Progenitor cell of endocrine pancreas (in vitro differentiated cells): ENCODE measurements around the gene VEPH1. TPM values are rescaled to one million over a fixed set of nuclear protein-coding genes. Genes with fewer than 3 reads are reported as not detected.
A peak's percentile ranks its signal among the peaks of the same experiment; 100 is the strongest.

Source experiments
- DNase-seq: peaks from one replicate; pipeline ENCODE4 v3.0.0; 2021; ENCODE audit warnings: low spot score; ENCODE audit not compliant: unreplicated experiment
- H3K27ac Mint-ChIP-seq: 2 replicates; pipeline ENCODE4 v1.8.0; 2021; ENCODE audit warnings: mild to moderate bottlenecking, moderate library complexity, mixed read lengths
- H3K27me3 Mint-ChIP-seq: 2 replicates; pipeline ENCODE4 v1.8.0; 2021; ENCODE audit warnings: mixed read lengths
- H3K36me3 Mint-ChIP-seq: 2 replicates; pipeline ENCODE4 v1.8.0; 2022; ENCODE audit warnings: mixed read lengths; ENCODE audit not compliant: insufficient read depth
- H3K4me1 Mint-ChIP-seq: 2 replicates; pipeline ENCODE4 v1.8.0; 2021; ENCODE audit warnings: low read depth, mixed read lengths
- H3K4me3 Mint-ChIP-seq: 2 replicates; pipeline ENCODE4 v1.8.0; 2021; ENCODE audit warnings: low read depth, mild to moderate bottlenecking, moderate library complexity, mixed read lengths
- H3K9me3 Mint-ChIP-seq: 2 replicates; pipeline ENCODE4 v1.8.0; 2021; ENCODE audit warnings: low read depth, mixed read lengths
- CTCF ChIP-seq: fragments of 200-600 bp; sonication (generic); IDR thresholded peaks from one replicate; pipeline ENCODE4 v1.5.0; 2021; ENCODE audit warnings: antibody characterized with exemption, mild to moderate bottlenecking; ENCODE audit not compliant: unreplicated experiment
- total RNA-seq: library from RNA; stranded (reverse); gene quantifications from 2 replicates; pipeline ENCODE4 v1.2.1, GENCODE V29; 2021

Gene VEPH1
- total RNA-seq, 1 donor from 2014 or later: 12.3 TPM

- peak; percentile 72 for TF ChIP-seq CTCF
- Mint-ChIP-seq H3K4me1 (peaks cover 9% of the 10 kb centered on the region), H3K4me3 (no peak overlapping the region), H3K9me3 (no peaks in the 10 kb centered on the region), H3K36me3 (peaks cover 4% of the 10 kb centered on the region), H3K27me3 (no peaks in the 10 kb centered on the region), H3K27ac (peak overlapping the region; percentile 33)
- no peak for DNase-seq
Observed at GRCh38 chr3:157493627-157494550, 9.3 kb downstream of the VEPH1 start.

GRCh38 chr3:157491136-157491535, 12.1 kb downstream of the VEPH1 start:
- Mint-ChIP-seq H3K4me1 (peaks cover 4% of the 10 kb centered on the region), H3K9me3 (no peaks in the 10 kb centered on the region), H3K27ac (no peak overlapping the region), H3K27me3 (no peaks in the 10 kb centered on the region), H3K36me3 (peaks cover 4% of the 10 kb centered on the region), H3K4me3 (no peak overlapping the region)
- no peak for TF ChIP-seq CTCF
- DNase-seq: no peak

GRCh38 chr3:157488144-157488543, 15.1 kb downstream of the VEPH1 start:
- Mint-ChIP-seq H3K27me3 (no peaks in the 10 kb centered on the region), H3K36me3 (peaks cover 1% of the 10 kb centered on the region), H3K4me1 (peaks cover 4% of the 10 kb centered on the region), H3K4me3 (no peak overlapping the region), H3K9me3 (no peaks in the 10 kb centered on the region), H3K27ac (no peak overlapping the region)
- TF ChIP-seq CTCF: no peak
- DNase-seq: no peak

GRCh38 chr3:157487339-157487738, 15.9 kb downstream of the VEPH1 start:
- H3K4me3 Mint-ChIP-seq: no peak overlapping the region
- H3K36me3 Mint-ChIP-seq: peaks cover 1% of the 10 kb centered on the region
- no peaks in the 10 kb centered on the region for H3K27me3 Mint-ChIP-seq
- H3K9me3 Mint-ChIP-seq: peaks cover 4% of the 10 kb centered on the region
- peaks cover 4% of the 10 kb centered on the region for H3K4me1 Mint-ChIP-seq
- no peak overlapping the region for H3K27ac Mint-ChIP-seq
- no peak for TF ChIP-seq CTCF
- no peak for DNase-seq

GRCh38 chr3:157479464-157480243, 23.6 kb downstream of the VEPH1 start:
- Mint-ChIP-seq H3K4me3 (no peak overlapping the region), H3K27me3 (no peaks in the 10 kb centered on the region), H3K4me1 (peaks cover 2% of the 10 kb centered on the region), H3K27ac (no peak overlapping the region), H3K36me3 (no peaks in the 10 kb centered on the region), H3K9me3 (peaks cover 7% of the 10 kb centered on the region)
- DNase-seq: no peak
- no peak for TF ChIP-seq CTCF
